Upper lobe of right lung (tissue), 1 donor: Measurements from ENCODE around the gene GSTA2. TPM values are rescaled to one million over a fixed set of nuclear protein-coding genes. Genes with fewer than 3 reads are reported as not detected.
"Not testable (repeated sequence)": the region's sequence is repeated elsewhere in the genome, so short reads cannot be mapped to it uniquely, and the experiment has no call there.

Experiments
- ATAC-seq: fragments of 200-7000 bp; cut with Tn5 transposase; one replicate; pipeline ENCODE4 v1.9.1; 2020; ENCODE audit warnings: mild to moderate bottlenecking, moderate library complexity
- DNase-seq: peaks from one replicate; pipeline ENCODE4 v3.0.0-alpha.2; 2020
- H3K27ac ChIP-seq: fragments of 200-600 bp; one replicate; pipeline ENCODE4 v1.8.0; 2022
- H3K27me3 ChIP-seq: fragments of 200-600 bp; one replicate; pipeline ENCODE4 v1.8.0; 2022; ENCODE audit warnings: mild to moderate bottlenecking
- H3K36me3 ChIP-seq: fragments of 200-600 bp; one replicate; pipeline ENCODE4 v1.8.0; 2022
- H3K4me1 ChIP-seq: fragments of 200-600 bp; one replicate; pipeline ENCODE4 v1.8.0; 2022
- H3K4me3 ChIP-seq: fragments of 200-600 bp; one replicate; pipeline ENCODE4 v1.8.0; 2022; ENCODE audit warnings: mild to moderate bottlenecking
- H3K9me3 ChIP-seq: fragments of 200-600 bp; one replicate; pipeline ENCODE4 v1.8.0; 2022
- CTCF ChIP-seq: fragments of 200-600 bp; IDR thresholded peaks from one replicate; pipeline ENCODE4 v1.8.0; 2022; ENCODE audit warnings: antibody characterized with exemption
- intact Hi-C: fragments of 100-400 bp; cut with DNase I; formaldehyde crosslinking; loops from one replicate; pipeline ENCODE4 v1.11.0; 2022
- total RNA-seq: library from RNA; stranded (reverse); fragmentation: NEBNext Ultra II Directional; extraction: Animal tissue kit (Norgen Biotek cat#: 25700); gene quantifications from one replicate; pipeline ENCODE4 v1.2.1, GENCODE V29; 2021
- donor health status: DM: no; HTN: yes; CAD: no; lungs with severe emphysema.

GSTA2 gene
- total RNA-seq, 1 donor from 2014 or later, result not detected

- Histone ChIP-seq H3K27me3 (no peaks in the 10 kb centered on the region), H3K4me3 (no peak overlapping the region), H3K9me3 (no peaks in the 10 kb centered on the region), H3K36me3 (no peaks in the 10 kb centered on the region), H3K4me1 (no peaks in the 10 kb centered on the region), H3K27ac (no peak overlapping the region)
- TF ChIP-seq CTCF, result no peak
- intact Hi-C loops, result no loop called here
- DNase-seq, result no peak
- no peak for ATAC-seq
Measured at GRCh38 chr6:52779237-52779636, 16.0 kb upstream of the GSTA2 start.

DNA sequence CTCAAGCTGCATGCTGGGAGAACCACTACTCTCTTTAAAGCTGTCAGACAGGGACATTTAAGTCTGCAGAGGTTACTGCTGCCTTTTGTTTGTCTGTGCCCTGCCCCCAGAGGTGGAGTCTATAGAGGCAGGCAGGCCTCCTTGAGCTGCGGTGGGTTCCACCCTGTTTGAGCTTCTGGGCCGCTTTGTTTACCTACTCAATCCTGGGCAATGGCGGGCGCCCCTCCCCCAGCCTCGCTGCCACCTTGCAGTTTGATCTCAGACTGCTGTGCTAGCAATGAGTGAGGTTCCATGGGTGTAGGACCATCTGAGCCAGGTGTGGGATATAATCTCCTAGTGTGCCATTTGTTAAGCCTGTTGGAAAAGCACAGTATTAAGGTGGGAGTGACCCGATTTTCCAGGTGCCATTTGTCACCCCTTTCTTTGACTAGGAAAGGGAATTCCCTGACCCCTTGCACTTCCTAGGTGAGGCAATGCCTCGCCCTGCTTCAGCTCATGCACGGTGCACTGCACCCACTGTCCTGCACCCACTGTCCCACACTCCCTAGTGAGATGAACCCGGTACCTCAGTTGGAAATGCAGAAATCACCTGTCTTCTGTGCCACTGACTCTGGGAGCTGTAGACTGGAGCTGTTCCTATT is 13.6 kb upstream of the GSTA2 start:
- H3K27ac ChIP-seq, DNase-seq, H3K9me3 ChIP-seq, H3K4me3 ChIP-seq, ATAC-seq, H3K4me1 ChIP-seq, H3K36me3 ChIP-seq, intact Hi-C loops, H3K27me3 ChIP-seq: not testable (repeated sequence)

- H3K27ac ChIP-seq, DNase-seq, H3K9me3 ChIP-seq, H3K4me1 ChIP-seq, H3K27me3 ChIP-seq, ATAC-seq, H3K36me3 ChIP-seq, intact Hi-C loops, H3K4me3 ChIP-seq: not testable (repeated sequence)
Measured at GRCh38 chr6:52769399-52769798, 6.1 kb upstream of the GSTA2 start.

DNA sequence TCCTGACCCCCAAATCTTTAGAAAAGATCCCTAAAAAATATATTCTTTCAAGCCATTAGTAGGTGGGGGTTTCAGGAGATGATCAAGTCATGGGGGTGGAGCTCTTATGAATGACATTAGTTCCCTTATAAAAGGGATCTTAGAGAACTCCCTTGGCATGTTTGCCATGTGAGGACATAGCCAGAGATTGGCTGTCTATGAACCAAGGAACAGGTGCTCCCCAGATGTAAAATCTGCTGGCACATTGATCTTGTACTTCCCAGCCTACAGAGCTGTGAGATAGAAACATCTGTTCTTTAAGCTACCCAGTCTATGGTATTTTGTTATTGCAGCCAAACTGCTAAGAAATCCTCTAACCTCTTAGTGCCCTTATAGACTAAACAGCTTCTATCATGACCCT is 4.4 kb upstream of the GSTA2 start:
- H3K9me3 ChIP-seq, ATAC-seq, intact Hi-C loops, DNase-seq, H3K36me3 ChIP-seq, H3K4me3 ChIP-seq, H3K27ac ChIP-seq, H3K27me3 ChIP-seq, H3K4me1 ChIP-seq: not testable (repeated sequence)

DNA sequence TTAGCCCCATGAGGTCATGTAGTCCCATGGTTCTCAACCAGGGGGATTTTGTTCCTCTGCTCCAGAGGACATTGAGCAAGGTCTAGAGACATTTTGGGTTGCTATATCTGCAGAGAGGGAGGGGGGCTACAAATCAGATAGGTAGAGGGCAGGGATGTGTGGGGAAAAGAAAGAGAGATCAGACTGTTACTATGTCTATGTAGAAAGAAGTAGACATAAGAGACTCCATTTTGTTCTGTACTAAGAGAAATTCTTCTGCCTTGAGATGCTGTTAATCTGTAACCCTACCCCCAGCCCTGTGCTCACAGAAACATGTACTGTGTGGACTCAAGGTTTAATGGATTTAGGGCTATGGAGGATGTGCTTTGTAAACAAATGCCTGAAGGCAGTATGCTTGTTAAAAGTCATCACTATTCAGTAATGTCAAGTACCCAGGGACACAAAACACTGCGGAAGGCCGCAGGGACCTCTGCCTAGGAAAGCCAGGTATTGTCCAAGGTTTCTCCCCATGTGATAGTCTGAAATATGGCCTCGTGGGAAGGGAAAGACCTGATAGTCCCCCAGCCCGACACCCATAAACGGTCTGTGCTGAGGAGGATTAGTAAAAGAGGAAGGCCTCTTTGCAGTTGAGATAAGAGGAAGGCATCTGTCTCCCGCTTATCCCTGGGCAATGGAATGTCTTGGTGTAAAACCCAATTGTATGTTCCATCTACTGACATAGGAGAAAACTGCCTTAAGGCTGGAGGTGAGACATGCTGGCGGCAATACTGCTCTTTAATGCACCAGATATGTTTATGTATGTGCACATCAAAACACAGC is 1.4 kb downstream of the GSTA2 start:
- H3K36me3 ChIP-seq, ATAC-seq, H3K27ac ChIP-seq, DNase-seq, H3K9me3 ChIP-seq, H3K27me3 ChIP-seq, H3K4me1 ChIP-seq, intact Hi-C loops, H3K4me3 ChIP-seq: not testable (repeated sequence)

GRCh38 chr6:52760105-52760765 is 3.0 kb downstream of the GSTA2 start:
- DNase-seq, result no peak
- ATAC-seq, result peak; percentile 54
- H3K27me3 ChIP-seq, result no peaks in the 10 kb centered on the region
- H3K9me3 ChIP-seq, result no peaks in the 10 kb centered on the region
- no peak overlapping the region for H3K4me3 ChIP-seq
- no peak overlapping the region for H3K27ac ChIP-seq
- intact Hi-C loops, result no loop called here
- TF ChIP-seq CTCF, result no peak
- no peaks in the 10 kb centered on the region for H3K36me3 ChIP-seq
- H3K4me1 ChIP-seq, result no peaks in the 10 kb centered on the region

GRCh38 chr6:52759085-52759484 is 4.2 kb downstream of the GSTA2 start:
- ATAC-seq (no peak), DNase-seq (no peak)
- TF ChIP-seq CTCF, result no peak
- H3K4me3 ChIP-seq, result no peak overlapping the region
- H3K27me3 ChIP-seq, result no peaks in the 10 kb centered on the region
- no peaks in the 10 kb centered on the region for H3K9me3 ChIP-seq
- H3K4me1 ChIP-seq, result no peaks in the 10 kb centered on the region
- no peak overlapping the region for H3K27ac ChIP-seq
- H3K36me3 ChIP-seq, result no peaks in the 10 kb centered on the region
- intact Hi-C loops, result no loop called here

GRCh38 chr6:52757651-52758338 is 5.5 kb downstream of the GSTA2 start:
- H3K9me3 ChIP-seq, H3K27ac ChIP-seq, ATAC-seq, intact Hi-C loops, H3K36me3 ChIP-seq, H3K4me3 ChIP-seq, H3K27me3 ChIP-seq, DNase-seq, H3K4me1 ChIP-seq: not testable (repeated sequence)
